Smooth muscle cell (in vitro differentiated cells): ENCODE results near the gene RABL6. TPM values are rescaled to one million over a fixed set of nuclear protein-coding genes. Genes with fewer than 3 reads are reported as not detected.

Source experiments
- DNase-seq: peaks from one replicate; lab custom pipeline; 2025; ENCODE audit not compliant: unreplicated experiment; lab: John Stamatoyannopoulos, UW
- H2AFZ ChIP-seq: fragments of 200-600 bp; sonication (generic); 2 replicates; pipeline ENCODE4 v1.6.0; 2016; ENCODE audit warnings: antibody characterized with exemption, low read depth, mild to moderate bottlenecking
- H3F3A ChIP-seq: fragments of 200-600 bp; sonication (generic); 2 replicates; pipeline ENCODE4 v1.6.0; 2017; ENCODE audit warnings: antibody characterized with exemption, low read depth
- H3K27ac ChIP-seq: fragments of 200-600 bp; sonication (generic); 2 replicates; pipeline ENCODE4 v1.5.1; 2016; ENCODE audit warnings: low read depth, mild to moderate bottlenecking
- H3K27me3 ChIP-seq: fragments of 200-600 bp; sonication (generic); 2 replicates; pipeline ENCODE4 v1.6.1; 2016; ENCODE audit warnings: low read depth, mild to moderate bottlenecking
- H3K36me3 ChIP-seq: fragments of 200-600 bp; sonication (generic); 2 replicates; pipeline ENCODE4 v1.5.1; 2016; ENCODE audit warnings: low read depth
- H3K4me1 ChIP-seq: fragments of 200-600 bp; sonication (generic); 2 replicates; pipeline ENCODE4 v1.5.1; 2016; ENCODE audit warnings: low read depth
- H3K4me2 ChIP-seq: fragments of 200-600 bp; sonication (generic); 2 replicates; pipeline ENCODE4 v1.6.0; 2016; ENCODE audit warnings: mild to moderate bottlenecking
- H3K4me3 ChIP-seq: fragments of 200-600 bp; sonication (generic); 2 replicates; pipeline ENCODE4 v1.5.1; 2016; ENCODE audit warnings: mild to moderate bottlenecking
- H3K79me2 ChIP-seq: fragments of 200-600 bp; sonication (generic); 2 replicates; pipeline ENCODE4 v1.6.0; 2016; ENCODE audit warnings: low read depth, mild to moderate bottlenecking
- H3K9ac ChIP-seq: fragments of 200-600 bp; sonication (generic); 2 replicates; pipeline ENCODE4 v1.6.0; 2016; ENCODE audit warnings: low read depth
- H3K9me3 ChIP-seq: fragments of 200-600 bp; sonication (generic); replicated peaks from 2 replicates; pipeline ENCODE4 v1.5.1; 2016; ENCODE audit warnings: low read depth
- H4K20me1 ChIP-seq: fragments of 200-600 bp; sonication (generic); 2 replicates; pipeline ENCODE4 v1.6.0; 2016; ENCODE audit warnings: low read depth
- WGBS: methylation state at CpG from one replicate; pipeline ENCODE4 v1.1.7; 2016; ENCODE audit warnings: low lambda C conversion rate; 5-methylcytosine and 5-hydroxymethylcytosine counted together
- polyA plus RNA-seq: library from polyadenylated mRNA; unstranded; fragments of >200 nt; fragmentation: Nextera tagmentation; extraction: Ambion mirVana; gene quantifications from 2 replicates; pipeline ENCODE4 v1.2.1, GENCODE V29; 2016
- total RNA-seq: library from RNA; depleted of rRNA; stranded (reverse); fragments of >200 nt; gene quantifications from 2 replicates; pipeline ENCODE4 v1.2.3, GENCODE V29; 2014
- TF ChIP-seq, protein P1 (sequence below): fragments of 200-600 bp; sonication (generic); IDR thresholded peaks from 2 replicates; pipeline ENCODE4 v1.5.1; 2017; ENCODE audit warnings: borderline replicate concordance, mild to moderate bottlenecking, antibody characterized with exemption; ENCODE audit not compliant: insufficient read depth, poor library complexity, severe bottlenecking

Gene RABL6
- total and polyA plus RNA-seq, 2 experiments from 2014 or later: 54.3 to 81.6 TPM

DNA sequence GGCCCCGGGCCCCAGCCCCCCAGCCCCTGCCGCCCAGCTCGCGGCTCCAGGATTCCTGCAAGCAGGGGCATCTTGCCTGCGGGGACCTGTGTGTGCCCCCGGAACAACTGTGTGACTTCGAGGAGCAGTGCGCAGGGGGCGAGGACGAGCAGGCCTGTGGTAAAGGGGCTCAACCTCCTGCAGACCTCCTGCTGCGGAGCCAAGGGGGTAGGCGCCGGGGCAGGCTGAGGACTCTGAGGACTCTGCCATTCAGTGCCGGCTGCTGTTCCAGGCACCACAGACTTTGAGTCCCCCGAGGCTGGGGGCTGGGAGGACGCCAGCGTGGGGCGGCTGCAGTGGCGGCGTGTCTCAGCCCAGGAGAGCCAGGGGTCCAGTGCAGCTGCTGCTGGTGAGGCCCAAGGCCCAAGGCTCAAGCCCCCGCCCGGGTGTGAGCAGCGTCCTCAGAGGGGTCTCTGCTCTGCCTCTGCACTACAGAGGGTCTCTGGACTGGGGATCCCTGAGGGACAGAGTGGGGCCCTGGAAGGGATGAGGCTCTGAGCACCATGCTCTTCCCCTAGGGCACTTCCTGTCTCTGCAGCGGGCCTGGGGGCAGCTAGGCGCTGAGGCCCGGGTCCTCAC is 47.8 kb downstream of the RABL6 start:
- Histone ChIP-seq H3K4me3 (no peak overlapping the region), H3F3A (no peaks in the 10 kb centered on the region), H2AFZ (no peak overlapping the region), H3K27me3 (no peaks in the 10 kb centered on the region), H3K79me2 (peaks cover 4% of the 10 kb centered on the region), H3K36me3 (no peaks in the 10 kb centered on the region), H4K20me1 (peaks cover 20% of the 10 kb centered on the region), H3K4me2 (no peak overlapping the region), H3K9ac (no peak overlapping the region), H3K4me1 (no peaks in the 10 kb centered on the region), H3K9me3 (no peaks in the 10 kb centered on the region), H3K27ac (no peak overlapping the region)
- TF ChIP-seq, protein P1, sequence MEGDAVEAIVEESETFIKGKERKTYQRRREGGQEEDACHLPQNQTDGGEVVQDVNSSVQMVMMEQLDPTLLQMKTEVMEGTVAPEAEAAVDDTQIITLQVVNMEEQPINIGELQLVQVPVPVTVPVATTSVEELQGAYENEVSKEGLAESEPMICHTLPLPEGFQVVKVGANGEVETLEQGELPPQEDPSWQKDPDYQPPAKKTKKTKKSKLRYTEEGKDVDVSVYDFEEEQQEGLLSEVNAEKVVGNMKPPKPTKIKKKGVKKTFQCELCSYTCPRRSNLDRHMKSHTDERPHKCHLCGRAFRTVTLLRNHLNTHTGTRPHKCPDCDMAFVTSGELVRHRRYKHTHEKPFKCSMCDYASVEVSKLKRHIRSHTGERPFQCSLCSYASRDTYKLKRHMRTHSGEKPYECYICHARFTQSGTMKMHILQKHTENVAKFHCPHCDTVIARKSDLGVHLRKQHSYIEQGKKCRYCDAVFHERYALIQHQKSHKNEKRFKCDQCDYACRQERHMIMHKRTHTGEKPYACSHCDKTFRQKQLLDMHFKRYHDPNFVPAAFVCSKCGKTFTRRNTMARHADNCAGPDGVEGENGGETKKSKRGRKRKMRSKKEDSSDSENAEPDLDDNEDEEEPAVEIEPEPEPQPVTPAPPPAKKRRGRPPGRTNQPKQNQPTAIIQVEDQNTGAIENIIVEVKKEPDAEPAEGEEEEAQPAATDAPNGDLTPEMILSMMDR: no peak
- no peak for DNase-seq
- 91% methylated on average over 18 of the region's 26 CpGs for WGBS

DNA sequence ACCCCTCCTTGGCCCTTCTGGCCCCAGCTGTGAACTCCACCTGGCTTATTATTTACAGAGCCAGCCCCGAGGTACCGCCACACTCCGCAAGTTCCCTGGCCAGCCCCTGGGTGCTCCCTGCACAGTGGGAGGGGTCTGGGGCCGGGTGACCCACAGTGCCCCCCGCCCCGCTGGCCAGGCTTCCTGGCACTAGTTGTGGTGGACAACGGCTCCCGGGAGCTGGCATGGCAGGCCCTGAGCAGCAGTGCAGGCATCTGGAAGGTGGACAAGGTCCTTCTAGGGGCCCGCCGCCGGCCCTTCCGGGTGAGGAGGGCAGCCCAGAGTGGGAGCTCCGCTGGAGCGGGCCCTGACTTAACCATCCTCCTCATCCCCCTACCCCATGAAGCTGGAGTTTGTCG is 48.3 kb downstream of the RABL6 start:
- no peaks in the 10 kb centered on the region for H3K4me1 ChIP-seq
- no peaks in the 10 kb centered on the region for H3K36me3 ChIP-seq
- no peaks in the 10 kb centered on the region for H3K9me3 ChIP-seq
- H3K9ac ChIP-seq: no peak overlapping the region
- H3K4me2 ChIP-seq: no peak overlapping the region
- DNase-seq: no peak
- H3F3A ChIP-seq: no peaks in the 10 kb centered on the region
- H3K27ac ChIP-seq: no peak overlapping the region
- no peak overlapping the region for H3K4me3 ChIP-seq
- TF ChIP-seq, protein P1: no peak
- H3K27me3 ChIP-seq: no peaks in the 10 kb centered on the region
- H3K79me2 ChIP-seq: no peaks in the 10 kb centered on the region
- H4K20me1 ChIP-seq: peaks cover 17% of the 10 kb centered on the region
- WGBS: 95% methylated on average over 15 of the region's 15 CpGs
- no peak overlapping the region for H2AFZ ChIP-seq

DNA sequence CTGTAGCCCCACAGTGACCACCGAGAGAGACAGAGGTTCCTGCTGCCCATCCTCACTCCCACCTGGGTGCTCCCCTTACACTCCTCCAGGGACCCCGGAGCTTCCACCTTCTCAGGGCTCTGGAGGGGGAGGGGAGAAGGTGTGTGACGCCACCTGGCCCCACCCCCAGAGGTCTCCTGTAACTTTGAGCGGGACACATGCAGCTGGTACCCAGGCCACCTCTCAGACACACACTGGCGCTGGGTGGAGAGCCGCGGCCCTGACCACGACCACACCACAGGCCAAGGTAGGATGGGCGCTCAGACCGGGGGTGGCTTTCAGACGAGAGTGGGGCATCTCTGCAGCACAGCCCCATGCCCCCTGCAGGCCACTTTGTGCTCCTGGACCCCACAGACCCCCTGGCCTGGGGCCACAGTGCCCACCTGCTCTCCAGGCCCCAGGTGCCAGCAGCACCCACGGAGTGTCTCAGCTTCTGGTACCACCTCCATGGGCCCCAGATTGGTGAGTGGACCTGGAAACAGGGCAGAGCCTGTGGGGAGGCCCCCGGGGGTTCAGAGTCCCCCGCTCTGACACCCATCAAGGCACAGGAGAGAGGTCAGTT is 48.9 kb downstream of the RABL6 start:
- Histone ChIP-seq H3K4me3 (no peak overlapping the region), H3K27ac (no peak overlapping the region), H3K9ac (no peak overlapping the region), H3K4me2 (no peak overlapping the region), H3K27me3 (no peaks in the 10 kb centered on the region), H3F3A (no peaks in the 10 kb centered on the region), H3K36me3 (no peaks in the 10 kb centered on the region), H3K4me1 (no peaks in the 10 kb centered on the region), H3K79me2 (no peaks in the 10 kb centered on the region), H3K9me3 (no peaks in the 10 kb centered on the region), H2AFZ (no peak overlapping the region), H4K20me1 (peaks cover 17% of the 10 kb centered on the region)
- WGBS: 95% methylated on average over 14 of the region's 14 CpGs
- TF ChIP-seq, protein P1: no peak
- DNase-seq: no peak

DNA sequence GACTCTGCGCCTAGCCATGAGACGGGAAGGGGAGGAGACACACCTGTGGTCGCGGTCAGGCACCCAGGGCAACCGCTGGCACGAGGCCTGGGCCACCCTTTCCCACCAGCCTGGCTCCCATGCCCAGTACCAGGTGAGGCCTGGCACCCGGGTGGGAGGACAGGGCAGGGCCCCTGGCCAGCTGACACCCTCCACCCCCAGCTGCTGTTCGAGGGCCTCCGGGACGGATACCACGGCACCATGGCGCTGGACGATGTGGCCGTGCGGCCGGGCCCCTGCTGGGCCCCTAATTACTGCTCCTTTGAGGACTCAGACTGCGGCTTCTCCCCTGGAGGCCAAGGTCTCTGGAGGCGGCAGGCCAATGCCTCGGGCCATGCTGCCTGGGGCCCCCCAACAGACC is 49.4 kb downstream of the RABL6 start:
- no peaks in the 10 kb centered on the region for H3K36me3 ChIP-seq

More for the DNA sequence above, 49.4 kb downstream of the RABL6 start:
- Histone ChIP-seq H3K4me2 (no peak overlapping the region), H3K27ac (no peak overlapping the region), H2AFZ (no peak overlapping the region), H3F3A (no peaks in the 10 kb centered on the region), H4K20me1 (peaks cover 21% of the 10 kb centered on the region), H3K4me1 (no peaks in the 10 kb centered on the region), H3K9me3 (no peaks in the 10 kb centered on the region), H3K4me3 (no peak overlapping the region), H3K79me2 (no peaks in the 10 kb centered on the region), H3K27me3 (no peaks in the 10 kb centered on the region), H3K9ac (no peak overlapping the region)
- no peak for DNase-seq
- 91% methylated on average over 14 of the region's 19 CpGs for WGBS
- TF ChIP-seq, protein P1: no peak
